CD14-positive monocyte (primary cell): Measurements from ENCODE around the gene SP6. TPM values are rescaled to one million over a fixed set of nuclear protein-coding genes. Genes with fewer than 3 reads are reported as not detected.
A peak's percentile ranks its signal among the peaks of the same experiment; 100 is the strongest.

Experiments
- DNase-seq, 3 donors: peaks; one replicate each; pipeline ENCODE4 v3.0.0-alpha.2; 2011 to 2022
- H2AFZ ChIP-seq: 2 replicates; pipeline ENCODE4 v1.6.0; 2012; ENCODE audit warnings: mild to moderate bottlenecking, low read depth, low read length, inconsistent platforms; ENCODE audit not compliant: insufficient read depth, poor library complexity, severe bottlenecking
- H3K27ac ChIP-seq, 2 donors: 1 replicate in 1 of 2; 2 replicates in 1 of 2; pipeline ENCODE4 v1.5.1; 2012 to 2013; ENCODE audit warnings: low read length in 2 of 2, control low read depth in 1 of 2, inconsistent platforms in 1 of 2, low read depth in 1 of 2, mild to moderate bottlenecking in 1 of 2
- H3K27me3 ChIP-seq, 2 donors: one replicate each; pipeline versions ENCODE4 v1.6.0 to v1.6.1; 2011 to 2013; ENCODE audit warnings: low read length in 2 of 2; ENCODE audit not compliant: control insufficient read depth in 2 of 2, insufficient read depth in 2 of 2
- H3K36me3 ChIP-seq, 2 donors: replicated peaks in 1 of 2; 1 replicate in 1 of 2; 2 replicates in 1 of 2; pipeline versions ENCODE4 v1.5.1 to v1.6.1; 2012 to 2013; ENCODE audit warnings: low read length in 2 of 2, control low read depth in 1 of 2, inconsistent platforms in 1 of 2, mild to moderate bottlenecking in 1 of 2; ENCODE audit not compliant: insufficient read depth in 2 of 2, control insufficient read depth in 1 of 2
- H3K4me1 ChIP-seq, 2 donors: 1 replicate in 1 of 2; 2 replicates in 1 of 2; pipeline versions ENCODE4 v1.5.1 to v1.6.1; 2012 to 2013; ENCODE audit warnings: low read length in 2 of 2, control low read depth in 1 of 2, inconsistent platforms in 1 of 2, mild to moderate bottlenecking in 1 of 2, moderate library complexity in 1 of 2; ENCODE audit not compliant: insufficient read depth in 2 of 2, control insufficient read depth in 1 of 2
- H3K4me2 ChIP-seq: replicated peaks from 2 replicates; pipeline ENCODE3; 2012; ENCODE audit warnings: low read length, moderate library complexity, mild to moderate bottlenecking; ENCODE audit not compliant: poor library complexity, severe bottlenecking; ENCODE audit errors: extremely low read depth
- H3K4me3 ChIP-seq, 3 experiments: fragments of 200-600 bp in 1 of 3; sonication (generic) in 1 of 3; replicated peaks in 1 of 3; 1 replicate in 2 of 3; 2 replicates in 1 of 3; pipeline ENCODE4 v1.5.1; 2011 to 2013; ENCODE audit warnings: low read length in 3 of 3, mild to moderate bottlenecking in 3 of 3, control low read depth in 2 of 3, low read depth in 2 of 3, inconsistent platforms in 1 of 3, moderate library complexity in 1 of 3
- H3K79me2 ChIP-seq: 2 replicates; pipeline ENCODE4 v1.6.0; 2012; ENCODE audit warnings: mild to moderate bottlenecking, control low read depth, inconsistent platforms, low read length, moderate library complexity; ENCODE audit not compliant: insufficient read depth
- H3K9ac ChIP-seq: 2 replicates; pipeline ENCODE4 v1.6.0; 2017; ENCODE audit warnings: low read length, mild to moderate bottlenecking; ENCODE audit not compliant: insufficient read depth, poor library complexity, severe bottlenecking
- H3K9me3 ChIP-seq, 2 donors: replicated peaks in 1 of 2; 1 replicate in 1 of 2; 2 replicates in 1 of 2; pipeline versions ENCODE4 v1.5.1 to v1.6.1; 2012 to 2013; ENCODE audit warnings: low read length in 2 of 2, control low read depth in 1 of 2; ENCODE audit not compliant: control insufficient read depth in 1 of 2, insufficient read depth in 1 of 2
- H4K20me1 ChIP-seq: 2 replicates; pipeline ENCODE4 v1.6.0; 2012; ENCODE audit warnings: mild to moderate bottlenecking, low read length, control low read depth, moderate library complexity; ENCODE audit not compliant: insufficient read depth
- H3K27ac Mint-ChIP-seq, 7 donors: one replicate each; pipeline ENCODE4 v1.8.0; 2020; ENCODE audit warnings: mild to moderate bottlenecking in 7 of 7, mixed read lengths in 7 of 7, moderate library complexity in 6 of 7, inconsistent platforms in 2 of 7
- H3K27me3 Mint-ChIP-seq, 3 donors: one replicate each; pipeline ENCODE4 v1.8.0; 2021 to 2022; ENCODE audit warnings: low read depth in 3 of 3, mild to moderate bottlenecking in 3 of 3, mixed read lengths in 3 of 3, moderate library complexity in 3 of 3, inconsistent platforms in 1 of 3
- H3K36me3 Mint-ChIP-seq, 2 donors: one replicate each; pipeline ENCODE4 v1.8.0; 2020; ENCODE audit warnings: mixed read lengths in 2 of 2, inconsistent platforms in 1 of 2, mild to moderate bottlenecking in 1 of 2
- H3K4me1 Mint-ChIP-seq: one replicate; pipeline ENCODE4 v1.8.0; 2020; ENCODE audit warnings: mild to moderate bottlenecking, mixed read lengths
- H3K4me3 Mint-ChIP-seq, 2 donors: one replicate each; pipeline ENCODE4 v1.8.0; 2020; ENCODE audit warnings: mild to moderate bottlenecking in 2 of 2, mixed read lengths in 2 of 2, moderate library complexity in 1 of 2
- H3K9me3 Mint-ChIP-seq, 7 donors: one replicate each; pipeline ENCODE4 v1.8.0; 2020 to 2022; ENCODE audit warnings: mixed read lengths in 7 of 7, mild to moderate bottlenecking in 6 of 7, moderate library complexity in 6 of 7, inconsistent platforms in 2 of 7
- CTCF ChIP-seq: fragments of 200-600 bp; IDR thresholded peaks from one replicate; pipeline ENCODE4 v1.8.0; 2022; ENCODE audit warnings: antibody characterized with exemption, mild to moderate bottlenecking
- WGBS: methylation state at CpG from one replicate; pipeline ENCODE4 v1.1.5; 2013; ENCODE audit warnings: missing lambda C conversion rate; ENCODE audit not compliant: insufficient coverage; 5-methylcytosine and 5-hydroxymethylcytosine counted together
- intact Hi-C, 2 donors: fragments of 100-400 bp; cut with micrococcal nuclease; formaldehyde crosslinking; loops; one replicate each; pipeline versions ENCODE4 v1.15.0 to v1.15.1; 2023
- polyA plus RNA-seq, 3 donors: library from polyadenylated mRNA; depleted of rRNA in 1 of 3; unstranded in 2 of 3; stranded (reverse) in 1 of 3; fragments of 300-500 nt in 2 of 3; fragments of >200 nt in 1 of 3; fragmentation: Illumina TruSeq in 2 of 3; gene quantifications; 1 replicate in 2 of 3; 2 replicates in 1 of 3; pipeline ENCODE4 v1.2.3, GENCODE V29; 2012 to 2021

Gene SP6
- polyA plus RNA-seq, 3 donors = 0.06 TPM; not detected in 2

GRCh38 chr17:47816947-47817346 lies 34.0 kb downstream of the SP6 start:
- Histone ChIP-seq H3K27ac (no peak overlapping the region), H3K4me2 (no peak overlapping the region), H3K36me3 (peaks cover 59 to 73% of the 10 kb centered on the region in 2 donors), H3K27me3 (no peaks in the 10 kb centered on the region), H3K4me1 (peaks cover 14 to 18% of the 10 kb centered on the region in 2 donors), H3K79me2 (peaks cover 8% of the 10 kb centered on the region), H2AFZ (no peak overlapping the region), H3K4me3 (no peak overlapping the region), H3K9me3 (no peaks in the 10 kb centered on the region), H3K9ac (no peak overlapping the region), H4K20me1 (no peaks in the 10 kb centered on the region)
- Mint-ChIP-seq H3K4me1 (peaks cover 22% of the 10 kb centered on the region), H3K27me3 (peaks cover 0 to 2% (median 0%) of the 10 kb centered on the region in 3 donors), H3K9me3 (no peaks in the 10 kb centered on the region), H3K4me3 (no peak overlapping the region), H3K27ac (peak overlapping the region in 2 of 7 donors; percentile 31 to 38), H3K36me3 (peaks cover 55 to 62% of the 10 kb centered on the region in 2 donors)
- intact Hi-C loops = no loop called here
- no peak for DNase-seq
- 98% methylated on average over 9 of the region's 10 CpGs for WGBS
- TF ChIP-seq CTCF = no peak

- H3K36me3 Mint-ChIP-seq = peaks cover 62 to 67% of the 10 kb centered on the region in 2 donors
- H3K4me3 Mint-ChIP-seq = no peak overlapping the region
- intact Hi-C loops = no loop called here
- H3K27me3 Mint-ChIP-seq = peaks cover 0 to 2% (median 0%) of the 10 kb centered on the region in 3 donors
- Histone ChIP-seq H3K4me3 (no peak overlapping the region), H2AFZ (no peak overlapping the region), H3K27ac (no peak overlapping the region), H3K79me2 (peaks cover 5% of the 10 kb centered on the region), H3K4me2 (no peak overlapping the region), H3K9me3 (no peaks in the 10 kb centered on the region), H3K36me3 (peaks cover 66 to 80% of the 10 kb centered on the region in 2 donors), H3K4me1 (peaks cover 9 to 11% of the 10 kb centered on the region in 2 donors), H3K27me3 (no peaks in the 10 kb centered on the region), H4K20me1 (no peaks in the 10 kb centered on the region), H3K9ac (no peak overlapping the region)
- 98% methylated on average over 15 of the region's 21 CpGs for WGBS
- H3K9me3 Mint-ChIP-seq = no peaks in the 10 kb centered on the region
- H3K4me1 Mint-ChIP-seq = peaks cover 16% of the 10 kb centered on the region
- no peak for TF ChIP-seq CTCF
- H3K27ac Mint-ChIP-seq = no peak overlapping the region
- no peak for DNase-seq
These were observed 34.7 kb downstream of the SP6 start for GRCh38 chr17:47816111-47816735.
